ENCODE results near the gene VRK1.
A peak's percentile ranks its signal among the peaks of the same experiment; 100 is the strongest.
"Not testable (repeated sequence)": the region's sequence is repeated elsewhere in the genome, so short reads cannot be mapped to it uniquely, and the experiment has no call there.

The VRK1 gene

GRCh38 chr14:96829791-96830190 is 32.6 kb downstream of the VRK1 start:
- DNase-seq, result no peak

DNA sequence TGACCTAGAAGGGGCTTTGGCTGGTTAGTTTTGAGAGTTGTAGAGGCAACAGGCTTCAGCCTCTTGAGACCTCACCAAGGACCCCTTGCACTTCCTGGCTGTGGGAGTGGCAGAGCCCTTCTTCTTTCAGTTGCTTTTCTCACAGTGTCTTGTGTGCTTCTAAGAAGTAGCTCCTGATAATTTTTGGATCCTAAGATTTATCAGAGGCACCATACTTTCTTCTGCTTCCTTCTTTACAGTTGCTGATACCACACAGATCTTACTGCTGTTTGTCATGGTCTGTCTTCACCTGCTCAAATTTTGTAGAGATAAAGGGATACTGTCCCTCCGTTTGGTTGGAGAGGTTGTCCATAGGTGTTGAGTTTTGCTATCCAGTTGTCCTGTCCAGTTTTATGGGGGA is 33.8 kb downstream of the VRK1 start:
- DNase-seq, result no peak

- DNase-seq, result peak; percentile 14
These were observed 35.2 kb downstream of the VRK1 start for GRCh38 chr14:96832351-96832750.

DNA sequence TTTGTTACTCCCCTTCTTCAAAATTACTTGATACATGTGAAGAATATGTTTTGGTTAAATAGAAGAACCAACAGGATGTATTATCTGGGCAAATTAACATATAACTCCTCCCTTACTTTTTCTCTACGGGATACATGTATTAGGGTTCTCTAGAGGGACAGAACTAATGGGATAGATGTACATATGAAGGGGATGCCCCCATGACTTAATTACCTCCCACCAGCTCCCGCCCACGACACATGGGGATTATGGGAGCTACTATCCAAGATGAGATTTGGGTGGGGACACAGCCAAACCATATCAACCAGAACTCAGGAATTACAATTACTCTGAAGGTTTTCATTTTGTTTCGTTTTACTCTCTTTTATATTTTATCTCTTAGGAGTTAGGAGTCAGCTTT is 41.3 kb downstream of the VRK1 start:
- no peak for DNase-seq

- no peak for DNase-seq
These were observed 42.1 kb downstream of the VRK1 start for GRCh38 chr14:96839251-96839650.

DNA sequence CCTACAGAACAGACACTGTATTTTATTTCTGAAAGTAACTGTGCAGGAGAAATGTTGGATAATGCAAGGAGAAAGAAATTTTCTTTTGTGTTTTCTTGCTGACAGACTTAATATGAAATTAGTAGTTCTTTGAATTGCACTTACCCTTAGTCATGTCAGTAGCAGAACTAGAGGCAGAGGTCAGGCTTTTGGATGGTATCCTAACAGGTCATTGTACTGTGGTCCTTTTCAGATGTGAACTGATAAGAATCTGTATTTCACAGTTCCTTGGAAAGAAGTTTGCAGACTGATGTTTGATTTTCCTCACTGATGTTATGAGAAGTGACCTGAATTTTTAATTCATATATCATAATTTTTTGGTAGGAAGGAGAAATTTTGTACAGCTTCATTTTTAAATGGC is 46.0 kb downstream of the VRK1 start:
- DNase-seq, result no peak

DNA sequence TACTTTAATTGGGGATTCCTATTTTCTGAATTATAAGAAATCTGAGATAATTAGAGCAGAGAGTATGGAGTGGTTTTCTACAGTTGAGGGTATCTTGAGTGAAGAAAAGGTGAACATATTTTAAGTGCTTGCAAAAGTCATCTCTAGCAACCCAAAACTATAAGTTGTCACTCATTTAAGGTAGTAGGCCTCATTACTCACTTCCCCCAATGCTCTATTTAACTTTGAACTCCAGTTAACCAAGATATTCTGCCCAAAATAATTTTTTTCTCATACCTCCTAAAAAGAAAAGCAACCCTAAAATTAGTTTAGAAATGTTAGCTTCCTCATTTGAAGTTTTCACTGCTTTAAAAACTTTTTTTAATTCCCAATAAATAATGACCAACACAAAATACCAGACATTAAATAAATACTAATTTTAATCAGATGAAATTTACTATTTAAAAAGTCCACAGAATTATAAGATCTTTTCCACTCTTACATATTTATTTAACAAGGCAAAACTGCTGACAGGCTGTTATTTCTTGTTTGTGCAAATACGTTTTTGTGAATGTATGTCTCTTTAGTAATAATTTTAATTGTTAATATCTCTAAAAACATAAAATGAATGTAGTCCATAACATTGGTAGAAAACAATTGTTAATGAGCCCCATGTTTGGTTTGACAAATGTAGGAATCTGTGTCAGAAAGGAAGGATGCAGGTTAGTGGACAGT is 47.8 kb downstream of the VRK1 start:
- no peak for DNase-seq

- no peak for DNase-seq
These were observed 50.3 kb downstream of the VRK1 start for GRCh38 chr14:96847451-96847850.

DNA sequence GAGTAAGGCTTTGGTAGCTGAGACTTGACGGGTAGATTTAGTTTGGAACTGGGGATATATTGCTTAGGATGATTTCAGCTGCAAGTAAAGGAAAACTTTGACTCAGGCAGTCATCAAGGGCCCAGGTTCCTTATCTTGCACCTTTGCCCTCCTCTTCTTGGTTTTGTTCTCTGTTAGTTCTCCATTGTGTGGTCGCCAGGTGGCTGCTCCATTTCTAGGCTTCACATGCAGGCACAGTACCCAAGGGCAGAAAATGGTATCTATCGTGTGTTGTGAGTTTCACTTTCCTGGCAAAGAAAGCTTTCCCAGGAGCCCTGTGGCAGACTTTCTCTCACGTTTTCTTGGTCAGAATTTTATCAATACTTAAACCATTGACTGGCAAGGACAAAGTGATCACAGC is 50.8 kb downstream of the VRK1 start:
- DNase-seq, result no peak

DNA sequence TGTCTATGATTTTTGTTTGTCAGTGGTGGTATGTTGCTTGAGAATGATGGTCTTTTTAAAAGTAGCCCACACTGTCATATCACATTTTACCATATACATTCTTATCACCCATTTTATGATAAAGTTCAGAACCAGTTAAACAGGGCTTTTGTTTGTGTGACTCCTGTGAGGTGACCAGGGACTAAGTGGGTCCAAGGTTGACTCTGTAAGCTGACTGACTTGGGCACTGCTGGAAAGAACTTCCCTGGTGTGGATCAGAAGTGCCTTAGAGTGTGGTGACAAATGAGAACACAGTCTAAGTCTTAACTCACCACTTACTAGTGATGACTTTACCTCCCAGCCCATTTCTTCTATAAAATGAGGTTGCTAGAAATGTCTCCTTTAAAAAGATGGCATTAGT is 52.6 kb downstream of the VRK1 start:
- no peak for DNase-seq

GRCh38 chr14:96851694-96852381 is 54.7 kb downstream of the VRK1 start:
- no peak for DNase-seq

DNA sequence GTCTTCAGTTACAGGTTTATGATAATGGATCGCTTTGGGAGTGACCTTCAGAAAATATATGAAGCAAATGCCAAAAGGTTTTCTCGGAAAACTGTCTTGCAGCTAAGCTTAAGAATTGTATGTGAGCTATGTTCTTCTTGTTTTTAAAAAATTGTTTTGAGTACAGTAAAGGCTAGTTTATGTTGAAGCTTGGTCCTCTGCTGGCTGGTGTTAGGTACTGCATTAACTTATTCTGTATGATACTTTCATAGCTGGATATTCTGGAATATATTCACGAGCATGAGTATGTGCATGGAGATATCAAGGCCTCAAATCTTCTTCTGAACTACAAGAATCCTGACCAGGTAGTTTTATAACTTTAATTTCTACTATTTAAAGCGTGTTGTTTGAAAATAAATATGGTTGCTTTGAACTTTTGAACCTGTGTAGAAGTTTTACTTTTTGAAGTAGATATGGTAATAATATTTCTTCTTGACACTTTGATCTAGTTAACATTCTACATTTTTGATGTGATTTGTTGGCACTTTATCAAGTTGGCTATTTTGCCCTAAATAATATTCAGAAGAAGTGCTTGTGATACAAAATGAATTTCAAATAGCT is 55.7 kb downstream of the VRK1 start:
- DNase-seq, result peak; percentile 45

GRCh38 chr14:96858643-96859042 is 61.5 kb downstream of the VRK1 start:
- no peak for DNase-seq

DNA sequence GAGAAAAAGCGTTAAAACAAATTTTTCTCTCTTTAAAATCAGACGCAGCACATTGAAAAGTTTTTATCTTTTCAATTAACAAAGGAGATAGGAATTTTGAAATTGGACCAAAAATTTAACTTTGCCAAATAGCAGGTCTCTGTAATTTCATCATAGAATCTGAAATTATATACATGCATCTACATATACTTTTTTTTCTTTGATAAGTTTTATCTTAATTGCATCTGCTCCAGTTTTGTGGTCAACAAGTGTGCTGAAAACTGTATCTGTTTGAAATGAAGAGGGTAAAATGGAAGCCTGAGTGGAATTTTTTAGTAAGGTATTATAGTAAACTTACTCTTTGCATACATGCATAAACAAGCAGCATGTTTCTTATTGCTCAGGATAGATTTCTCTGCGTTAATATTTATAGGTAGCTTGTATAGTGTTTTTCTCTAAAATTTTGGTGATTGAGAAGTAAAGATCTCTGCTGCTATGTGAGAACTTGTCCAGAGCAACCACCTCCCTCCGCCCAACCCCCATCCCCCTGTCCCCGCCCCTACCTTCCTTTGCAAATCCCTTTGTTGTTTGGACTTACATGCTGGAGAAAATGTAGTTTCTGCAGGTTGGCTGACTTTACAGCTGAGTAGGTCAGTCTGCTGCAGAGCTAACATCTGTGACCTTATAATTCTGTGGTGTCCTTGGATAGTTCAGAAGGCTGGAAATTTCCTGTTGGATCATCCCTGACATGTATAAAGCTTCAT is 64.6 kb downstream of the VRK1 start:
- DNase-seq, result no peak

GRCh38 chr14:96863327-96863985 is 66.3 kb downstream of the VRK1 start:
- no peak for DNase-seq

GRCh38 chr14:96863986-96864330 is 66.8 kb downstream of the VRK1 start:
- no peak for DNase-seq

DNA sequence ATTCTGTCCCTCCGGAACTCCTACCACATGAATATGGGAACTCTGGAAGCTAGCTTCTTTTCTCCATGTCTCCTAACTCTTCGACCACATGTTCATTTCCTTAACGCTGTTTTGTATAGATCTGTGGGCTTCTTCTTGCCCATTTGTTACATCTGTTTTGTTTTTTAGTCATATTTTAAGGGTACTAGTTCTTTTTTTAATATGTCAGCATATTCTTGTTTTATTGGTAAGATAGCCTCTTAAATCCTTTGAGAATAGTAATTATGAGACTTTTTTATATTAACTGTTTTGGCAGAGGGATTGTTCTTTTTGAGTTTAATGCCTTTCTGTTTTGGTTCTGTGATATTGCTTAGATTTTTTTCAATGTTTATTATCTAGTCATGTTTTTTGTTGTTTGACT is 70.5 kb downstream of the VRK1 start:
- DNase-seq, result no peak

DNA sequence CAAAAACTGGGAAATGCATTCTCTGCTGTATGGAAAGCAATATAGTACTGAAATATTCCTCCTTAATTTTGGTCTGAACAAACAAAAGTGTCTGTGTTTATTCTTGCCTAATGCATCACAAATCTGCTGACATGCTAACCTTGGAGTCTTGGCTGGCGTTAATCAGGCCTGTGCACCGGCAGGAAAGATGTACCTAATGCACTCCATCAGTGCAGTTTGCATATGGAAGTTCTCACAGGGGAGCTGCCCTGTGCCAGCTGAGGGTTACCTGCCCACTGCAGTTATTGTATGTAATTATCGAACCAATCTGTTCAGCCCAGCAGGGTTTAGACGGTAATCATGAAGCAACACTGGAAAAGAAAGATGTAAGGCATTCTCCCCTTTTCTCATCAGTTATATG is 76.9 kb downstream of the VRK1 start:
- DNase-seq, result no peak

DNA sequence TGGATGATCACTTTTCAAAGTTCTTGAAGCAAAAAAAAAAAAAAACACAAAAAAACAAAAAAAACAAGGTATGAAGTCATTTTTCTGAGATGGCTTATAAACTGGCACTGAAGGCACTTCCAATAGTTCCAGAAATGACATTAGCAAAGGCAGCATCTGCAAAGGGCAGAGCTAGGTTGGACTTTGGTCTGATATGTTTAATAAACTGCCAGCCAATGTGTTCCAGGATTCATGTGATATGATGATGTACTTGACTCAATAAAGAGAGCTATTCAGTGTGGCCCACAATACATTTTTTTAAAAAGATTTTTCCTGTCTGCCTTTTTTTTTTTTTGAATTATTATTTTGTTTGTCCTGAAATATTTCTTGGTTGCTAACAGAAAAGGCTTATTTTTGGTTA is 79.6 kb downstream of the VRK1 start:
- no peak for DNase-seq

- DNase-seq, result no peak
These were observed 84.5 kb downstream of the VRK1 start for GRCh38 chr14:96881713-96882112.

DNA sequence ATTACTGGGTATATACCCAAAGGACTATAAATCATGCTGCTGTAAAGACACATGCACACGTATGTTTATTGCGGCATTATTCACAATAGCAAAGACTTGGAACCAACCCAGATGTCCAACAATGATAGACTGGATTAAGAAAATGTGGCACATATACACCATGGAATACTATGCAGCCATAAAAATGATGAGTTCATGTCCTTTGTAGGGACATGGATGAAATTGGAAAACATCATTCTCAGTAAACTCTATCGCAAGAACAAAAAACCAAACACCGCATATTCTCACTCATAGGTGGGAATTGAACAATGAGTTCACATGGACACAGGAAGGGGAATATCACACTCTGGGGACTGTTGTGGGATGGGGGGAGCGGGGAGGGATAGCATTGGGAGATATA is 86.8 kb downstream of the VRK1 start:
- not testable (repeated sequence) for DNase-seq

DNA sequence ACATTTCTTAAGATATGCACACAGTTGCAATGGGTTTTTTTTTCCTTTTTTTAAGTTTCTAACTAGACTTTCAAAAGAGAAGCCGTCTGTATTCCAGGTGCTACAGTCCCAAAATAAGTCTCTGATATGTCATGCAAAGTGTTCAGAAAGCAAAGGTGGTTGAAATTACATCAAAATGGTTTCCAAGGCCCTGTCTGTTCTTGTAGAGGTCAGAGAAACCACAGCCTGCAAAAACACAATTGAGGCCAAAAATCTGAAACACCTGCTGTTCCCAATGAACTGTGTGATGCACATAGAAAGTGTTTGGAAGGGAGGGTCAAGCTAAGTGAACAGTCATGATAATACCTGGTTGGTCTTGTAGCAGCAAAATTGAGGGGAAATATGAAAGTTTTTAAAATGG is 91.0 kb downstream of the VRK1 start:
- DNase-seq, result no peak

GRCh38 chr14:96888593-96888992 is 91.4 kb downstream of the VRK1 start:
- no peak for DNase-seq
